Loucy (cell line): ENCODE data around the gene S100A12.

Experiments used
- CTCF ChIP-seq: fragments of 200-600 bp; sonication (generic); conservative IDR thresholded peaks from 2 replicates; pipeline ENCODE4 v1.5.1; 2014; ENCODE audit warnings: mild to moderate bottlenecking, antibody characterized with exemption, low read length
- EZH2phosphoT487 ChIP-seq: fragments of 200-600 bp; IDR thresholded peaks from 2 replicates; pipeline ENCODE4 v1.6.1; 2018; ENCODE audit warnings: antibody characterized with exemption, mild to moderate bottlenecking, moderate library complexity, borderline replicate concordance

- no peak for TF ChIP-seq CTCF
- TF ChIP-seq EZH2phosphoT487 = no peak
These were observed 17.3 kb downstream of the S100A12 start, which contains the start of gene S100A9 for GRCh38 chr1:153357853-153358690.
